DOHH2 (cell line): ENCODE results near the gene PCAT6.

ENCODE experiments used
- EZH2phosphoT487 ChIP-seq: fragments of 200-600 bp; sonication (generic); IDR thresholded peaks from 2 replicates; pipeline ENCODE4 v1.6.1; 2017; ENCODE audit warnings: borderline replicate concordance, mild to moderate bottlenecking, antibody characterized with exemption, low read length, moderate library complexity, mixed read lengths
- TF ChIP-seq, protein P1 (sequence below): fragments of 200-600 bp; sonication (generic); IDR thresholded peaks from one replicate; pipeline ENCODE4 v1.5.1; 2014; ENCODE audit warnings: antibody characterized with exemption, mild to moderate bottlenecking, low read depth, low read length; ENCODE audit not compliant: poor library complexity, severe bottlenecking

DNA sequence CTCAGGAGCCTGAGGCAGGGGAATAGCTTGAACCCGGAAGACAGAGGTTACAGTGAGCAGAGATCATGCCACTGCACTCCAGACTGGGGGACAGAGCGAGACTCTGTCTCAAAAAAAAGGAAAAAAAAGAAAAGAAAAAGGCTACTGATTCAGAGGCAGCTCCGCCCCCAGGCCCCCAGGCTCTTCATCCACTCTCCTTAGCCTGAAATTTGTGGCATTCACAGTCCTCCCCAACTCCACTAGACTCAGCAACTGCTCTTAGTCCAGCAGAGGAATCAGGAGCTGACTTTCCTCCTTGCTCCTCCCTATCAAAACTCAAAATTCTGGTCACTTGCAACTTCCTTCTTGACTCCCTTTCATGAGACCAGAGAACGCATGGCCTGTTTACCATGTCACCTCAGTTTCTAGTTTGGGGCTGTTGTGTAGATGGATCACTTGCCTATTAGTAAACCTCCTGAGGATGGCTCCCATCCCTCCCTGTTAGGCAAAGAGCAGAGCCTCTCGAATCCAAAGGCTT is 27.1 kb downstream of the PCAT6 start:
- TF ChIP-seq, protein P1, sequence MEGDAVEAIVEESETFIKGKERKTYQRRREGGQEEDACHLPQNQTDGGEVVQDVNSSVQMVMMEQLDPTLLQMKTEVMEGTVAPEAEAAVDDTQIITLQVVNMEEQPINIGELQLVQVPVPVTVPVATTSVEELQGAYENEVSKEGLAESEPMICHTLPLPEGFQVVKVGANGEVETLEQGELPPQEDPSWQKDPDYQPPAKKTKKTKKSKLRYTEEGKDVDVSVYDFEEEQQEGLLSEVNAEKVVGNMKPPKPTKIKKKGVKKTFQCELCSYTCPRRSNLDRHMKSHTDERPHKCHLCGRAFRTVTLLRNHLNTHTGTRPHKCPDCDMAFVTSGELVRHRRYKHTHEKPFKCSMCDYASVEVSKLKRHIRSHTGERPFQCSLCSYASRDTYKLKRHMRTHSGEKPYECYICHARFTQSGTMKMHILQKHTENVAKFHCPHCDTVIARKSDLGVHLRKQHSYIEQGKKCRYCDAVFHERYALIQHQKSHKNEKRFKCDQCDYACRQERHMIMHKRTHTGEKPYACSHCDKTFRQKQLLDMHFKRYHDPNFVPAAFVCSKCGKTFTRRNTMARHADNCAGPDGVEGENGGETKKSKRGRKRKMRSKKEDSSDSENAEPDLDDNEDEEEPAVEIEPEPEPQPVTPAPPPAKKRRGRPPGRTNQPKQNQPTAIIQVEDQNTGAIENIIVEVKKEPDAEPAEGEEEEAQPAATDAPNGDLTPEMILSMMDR: no peak
- TF ChIP-seq EZH2phosphoT487: no peak
